GM19351 (cell line): ENCODE data around the gene STC2.
"Not testable (repeated sequence)": the region's sequence is repeated elsewhere in the genome, so short reads cannot be mapped to it uniquely, and the experiment has no call there.

Source experiments
- ATAC-seq: cut with Tn5 transposase; IDR thresholded peaks from one replicate; pipeline ENCODE4 v1.9.1; 2021; ENCODE audit warnings: mild to moderate bottlenecking, moderate library complexity; ENCODE audit not compliant: unreplicated experiment

The STC2 gene, protein sequence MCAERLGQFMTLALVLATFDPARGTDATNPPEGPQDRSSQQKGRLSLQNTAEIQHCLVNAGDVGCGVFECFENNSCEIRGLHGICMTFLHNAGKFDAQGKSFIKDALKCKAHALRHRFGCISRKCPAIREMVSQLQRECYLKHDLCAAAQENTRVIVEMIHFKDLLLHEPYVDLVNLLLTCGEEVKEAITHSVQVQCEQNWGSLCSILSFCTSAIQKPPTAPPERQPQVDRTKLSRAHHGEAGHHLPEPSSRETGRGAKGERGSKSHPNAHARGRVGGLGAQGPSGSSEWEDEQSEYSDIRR

DNA sequence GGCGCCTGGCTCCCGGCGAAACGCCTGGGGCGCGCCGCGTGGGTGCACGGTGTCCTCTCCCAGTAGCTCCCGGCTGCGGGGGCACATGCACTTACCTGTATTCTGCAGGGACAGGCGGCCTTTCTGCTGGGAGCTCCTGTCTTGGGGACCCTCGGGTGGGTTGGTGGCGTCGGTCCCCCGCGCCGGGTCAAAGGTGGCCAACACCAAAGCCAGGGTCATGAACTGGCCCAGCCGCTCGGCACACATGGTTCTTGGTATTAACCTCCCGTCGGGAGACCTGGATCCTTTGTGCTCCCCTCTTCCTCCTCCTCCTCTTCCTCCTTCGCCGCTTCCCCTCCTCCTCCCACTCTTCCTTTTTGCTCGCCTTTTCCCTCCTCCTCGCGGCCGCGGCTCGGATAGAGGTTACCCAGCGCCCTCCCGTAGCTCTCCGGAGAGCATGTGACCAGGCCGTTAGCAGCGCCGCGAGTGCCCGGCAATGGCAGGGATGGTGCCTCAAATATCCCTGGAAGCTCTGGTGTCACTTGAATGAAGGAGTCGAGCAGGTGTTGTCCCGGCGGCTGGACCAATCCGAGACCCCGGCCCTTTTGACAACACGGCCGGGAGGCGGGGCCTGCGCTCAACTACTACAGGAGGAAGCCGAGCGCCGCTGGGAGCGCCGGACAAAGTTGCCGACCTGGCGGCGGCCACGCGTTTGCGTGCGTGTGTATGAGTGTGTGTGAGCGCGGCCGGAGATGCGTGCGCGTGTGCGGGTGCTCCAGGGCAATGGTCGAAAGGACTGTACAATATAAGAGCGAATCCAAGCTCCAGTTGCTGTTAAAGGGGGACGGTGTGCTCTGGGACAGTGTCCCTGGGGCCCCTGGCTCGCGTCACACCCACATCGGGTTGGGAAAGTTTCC is at the start of gene STC2:
STC2 (minus strand) TSS at position 467 of the 896 bp plus-strand sequence; CDS start at position 246, 221 bp downstream.
- ATAC-seq = peak; percentile 47

- no peak for ATAC-seq
Measured at GRCh38 chr5:173371400-173371799, 43.2 kb upstream of the STC2 start.

- not testable (repeated sequence) for ATAC-seq
Measured at GRCh38 chr5:173363406-173363805, 35.2 kb upstream of the STC2 start.

GRCh38 chr5:173355561-173355960 is 27.3 kb upstream of the STC2 start:
- no peak for ATAC-seq

GRCh38 chr5:173354645-173355044 is 26.4 kb upstream of the STC2 start:
- no peak for ATAC-seq

- no peak for ATAC-seq
Measured at GRCh38 chr5:173352366-173353349, 24.4 kb upstream of the STC2 start.

GRCh38 chr5:173342813-173343755 is 14.9 kb upstream of the STC2 start:
- no peak for ATAC-seq

- ATAC-seq = no peak
Measured at GRCh38 chr5:173341961-173342430, 13.8 kb upstream of the STC2 start.

DNA sequence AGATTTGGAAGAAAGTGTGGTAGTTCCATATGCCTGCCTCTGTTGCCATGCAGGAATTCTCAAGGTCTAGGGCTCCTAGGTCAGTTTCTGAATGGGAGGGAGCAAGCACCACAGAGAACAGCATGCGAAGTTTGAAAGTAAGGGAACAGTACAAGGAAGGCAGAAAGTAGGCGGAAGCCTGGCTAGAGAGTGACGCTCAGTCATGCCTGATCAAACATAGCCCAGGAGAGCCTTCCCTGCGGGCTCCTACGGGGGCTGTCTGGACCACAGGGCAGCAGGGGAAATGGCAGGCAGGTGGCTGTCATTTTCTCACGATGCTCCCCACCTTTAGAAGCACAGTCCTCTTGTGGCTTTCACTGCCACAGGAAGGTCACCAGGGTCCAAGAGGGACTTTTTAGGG is 12.8 kb upstream of the STC2 start:
- no peak for ATAC-seq

GRCh38 chr5:173340451-173340850 is 12.2 kb upstream of the STC2 start:
- no peak for ATAC-seq

GRCh38 chr5:173339286-173339685 is 11.1 kb upstream of the STC2 start:
- no peak for ATAC-seq

GRCh38 chr5:173338380-173339015 is 10.3 kb upstream of the STC2 start:
- ATAC-seq = no peak

GRCh38 chr5:173334808-173335207 is 6.6 kb upstream of the STC2 start:
- ATAC-seq = no peak

- no peak for ATAC-seq
Measured at GRCh38 chr5:173333925-173334661, 5.9 kb upstream of the STC2 start.

DNA sequence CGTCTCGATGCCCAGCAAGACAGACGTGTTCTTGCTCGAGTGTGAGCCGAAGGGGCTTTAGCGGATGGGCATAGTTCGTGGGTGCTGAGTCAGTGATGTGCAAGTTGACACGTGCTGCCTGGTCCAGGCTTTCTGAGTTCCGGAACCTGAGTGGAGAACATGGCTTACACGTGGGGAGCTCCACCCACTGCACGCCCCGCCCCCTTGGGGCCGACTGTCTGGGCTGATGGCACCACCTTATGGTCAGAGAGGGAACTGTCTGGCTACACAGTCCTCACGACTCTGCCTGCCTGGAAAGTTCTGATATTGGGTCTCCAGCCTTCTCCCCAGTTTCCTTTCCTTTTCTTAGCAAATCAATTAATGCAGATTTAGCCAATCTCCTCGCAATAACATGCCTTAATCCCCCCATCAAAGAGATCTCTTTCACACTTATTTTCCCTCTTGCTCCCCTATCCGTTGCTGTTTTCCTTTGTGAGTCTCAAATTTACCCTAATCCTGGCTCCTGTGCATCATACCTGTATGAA is 3.8 kb upstream of the STC2 start:
- peak; percentile 62 for ATAC-seq

- ATAC-seq = no peak
Measured at GRCh38 chr5:173331287-173331686, 3.1 kb upstream of the STC2 start.

DNA sequence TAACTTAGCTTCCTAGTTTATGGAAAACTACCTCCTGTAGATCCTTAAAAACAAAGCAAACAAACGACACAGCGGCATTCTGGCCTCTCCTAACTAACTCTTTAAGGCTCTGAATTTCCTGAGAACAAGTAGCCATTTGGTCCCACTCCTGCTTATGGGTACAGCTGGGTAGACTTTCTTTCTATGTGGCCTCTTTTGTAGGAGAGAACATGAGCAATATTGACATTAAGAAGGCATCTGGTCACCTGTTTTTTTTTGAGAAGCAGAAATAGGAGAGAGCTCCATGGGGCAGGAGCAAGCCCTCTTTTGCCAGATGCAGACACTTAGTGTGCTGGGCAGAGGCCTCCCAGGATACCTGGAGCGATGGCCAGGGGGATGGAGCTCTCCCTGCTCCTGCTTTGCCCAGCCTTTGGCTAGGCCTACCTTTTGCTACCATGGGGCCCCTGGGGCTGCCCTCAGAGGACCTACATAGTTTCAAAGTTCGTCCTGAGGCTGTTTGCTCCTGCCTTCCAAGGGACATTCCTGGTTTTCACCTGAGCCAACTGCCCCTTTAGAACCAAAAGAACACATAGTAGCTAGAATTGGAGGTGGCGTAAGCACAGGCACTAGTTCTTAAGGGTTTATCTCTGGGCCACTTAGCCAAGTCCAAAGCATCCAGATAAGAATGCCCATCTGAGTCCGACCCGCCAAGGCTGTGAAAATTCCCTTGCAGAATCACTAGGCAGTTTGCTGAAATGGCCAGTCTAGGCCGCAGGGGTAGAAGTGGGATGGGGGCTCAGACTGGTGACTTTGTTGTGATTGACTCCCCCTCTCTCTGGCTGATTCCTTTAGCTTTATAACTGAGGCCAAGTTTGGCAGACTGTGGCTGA is 2.4 kb upstream of the STC2 start:
- no peak for ATAC-seq
